ENCODE results near the gene IPO8.

The IPO8 gene

DNA sequence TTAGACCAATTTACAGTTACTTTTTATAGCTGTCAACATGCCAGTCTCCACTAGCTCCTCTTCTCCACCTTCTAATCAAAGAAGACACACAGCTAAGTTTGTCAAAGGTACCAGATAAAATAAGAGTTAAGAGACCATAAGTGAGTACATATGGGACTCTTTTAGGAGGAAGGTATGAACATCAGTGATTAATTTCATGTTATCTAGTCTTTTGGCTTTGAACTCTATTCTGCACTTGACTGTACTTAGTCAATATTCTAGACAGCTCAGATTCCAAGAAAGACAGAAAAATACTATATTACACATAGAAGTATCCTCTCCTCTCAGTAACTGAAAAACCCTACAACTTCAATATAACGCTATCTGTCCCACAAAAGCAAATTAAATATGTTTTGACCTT is 31.0 kb upstream of the IPO8 start:
- TF ChIP-seq, protein P1, sequence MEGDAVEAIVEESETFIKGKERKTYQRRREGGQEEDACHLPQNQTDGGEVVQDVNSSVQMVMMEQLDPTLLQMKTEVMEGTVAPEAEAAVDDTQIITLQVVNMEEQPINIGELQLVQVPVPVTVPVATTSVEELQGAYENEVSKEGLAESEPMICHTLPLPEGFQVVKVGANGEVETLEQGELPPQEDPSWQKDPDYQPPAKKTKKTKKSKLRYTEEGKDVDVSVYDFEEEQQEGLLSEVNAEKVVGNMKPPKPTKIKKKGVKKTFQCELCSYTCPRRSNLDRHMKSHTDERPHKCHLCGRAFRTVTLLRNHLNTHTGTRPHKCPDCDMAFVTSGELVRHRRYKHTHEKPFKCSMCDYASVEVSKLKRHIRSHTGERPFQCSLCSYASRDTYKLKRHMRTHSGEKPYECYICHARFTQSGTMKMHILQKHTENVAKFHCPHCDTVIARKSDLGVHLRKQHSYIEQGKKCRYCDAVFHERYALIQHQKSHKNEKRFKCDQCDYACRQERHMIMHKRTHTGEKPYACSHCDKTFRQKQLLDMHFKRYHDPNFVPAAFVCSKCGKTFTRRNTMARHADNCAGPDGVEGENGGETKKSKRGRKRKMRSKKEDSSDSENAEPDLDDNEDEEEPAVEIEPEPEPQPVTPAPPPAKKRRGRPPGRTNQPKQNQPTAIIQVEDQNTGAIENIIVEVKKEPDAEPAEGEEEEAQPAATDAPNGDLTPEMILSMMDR (IDR thresholded peaks at IDR 0.05; ENCODE audit: low read depth, low read length), result no peak
- no peak for DNase-seq (ENCODE audit: extremely low read depth, low read depth)

DNA sequence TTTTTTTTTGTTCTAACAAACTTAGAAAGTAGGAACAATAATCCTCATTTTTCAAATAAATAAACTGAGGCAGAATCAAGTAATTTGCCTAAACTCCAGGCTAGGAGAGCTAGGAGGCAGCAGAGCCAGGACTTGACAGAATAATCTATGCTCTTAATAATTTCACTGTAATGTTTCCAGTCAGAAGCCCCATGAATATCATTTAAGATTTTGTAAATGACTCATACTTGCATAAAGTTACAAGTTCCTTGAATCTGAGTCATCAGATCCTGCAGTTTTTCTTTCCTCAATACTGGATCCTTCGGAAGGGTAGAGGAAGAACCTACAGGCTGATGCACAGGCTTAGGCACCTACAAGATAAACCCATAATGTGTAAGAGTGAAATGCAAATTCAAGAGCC is 30.1 kb upstream of the IPO8 start:
- DNase-seq (ENCODE audit: extremely low read depth, low read depth), result peak; percentile 31
- TF ChIP-seq, protein P1 (IDR thresholded peaks at IDR 0.05; ENCODE audit: low read depth, low read length), result peak; percentile 9

DNA sequence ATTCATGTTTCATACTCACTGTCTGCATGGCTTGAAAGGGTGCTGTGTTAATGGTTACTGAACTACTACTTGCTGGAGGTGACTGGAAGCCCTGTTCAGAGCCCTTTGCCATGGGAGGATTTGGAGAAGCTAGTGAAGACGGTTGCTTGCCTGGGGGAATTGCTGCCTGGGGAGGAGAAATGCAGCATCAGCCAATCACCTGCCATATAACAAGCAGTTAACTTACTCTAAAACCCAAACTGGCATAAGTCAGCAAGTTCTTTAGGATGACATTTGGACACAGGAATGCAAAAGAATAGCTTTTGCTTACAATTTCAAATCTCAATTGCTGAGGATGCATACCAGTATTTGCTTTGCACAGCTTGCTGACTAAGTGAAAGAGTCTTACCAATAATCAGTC is 23.4 kb upstream of the IPO8 start:
- DNase-seq (ENCODE audit: extremely low read depth, low read depth), result peak; percentile 52
- TF ChIP-seq, protein P1 (IDR thresholded peaks at IDR 0.05; ENCODE audit: low read depth, low read length), result no peak

DNA sequence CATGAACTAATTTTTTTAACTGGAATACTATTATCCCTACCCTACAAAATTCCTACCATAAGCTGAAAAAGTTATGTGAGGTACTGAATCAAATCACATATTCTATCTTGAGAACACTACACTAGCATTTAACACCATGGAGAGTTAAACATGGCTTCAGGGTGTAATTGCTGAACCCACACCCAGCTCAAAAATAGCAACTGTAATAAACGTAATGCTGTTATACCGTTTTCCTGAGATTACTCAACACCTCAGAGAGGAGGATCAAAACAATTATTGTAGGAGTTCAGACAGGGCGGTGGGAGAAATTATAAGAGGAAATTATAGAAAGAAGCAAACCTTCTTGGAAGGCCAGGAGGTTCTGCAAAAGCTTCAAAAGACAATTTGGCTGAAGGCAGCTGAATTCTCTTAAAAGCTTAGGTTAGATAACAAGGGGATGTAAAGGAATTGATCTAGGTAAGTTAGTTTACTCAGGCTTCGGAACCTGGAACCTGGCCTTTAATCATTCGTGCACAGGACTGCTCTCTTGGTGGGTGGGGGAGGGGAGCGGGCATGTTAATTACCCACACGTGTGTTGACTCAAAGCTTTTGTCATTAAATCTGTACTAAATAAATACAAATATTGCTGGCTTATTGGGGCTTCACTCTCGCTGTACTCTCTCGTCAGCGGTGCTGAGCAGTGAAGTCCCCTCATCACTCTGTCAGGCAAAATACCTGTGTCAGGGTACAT is 12.1 kb upstream of the IPO8 start:
- TF ChIP-seq, protein P1 (IDR thresholded peaks at IDR 0.05; ENCODE audit: low read depth, low read length), result no peak
- DNase-seq (ENCODE audit: extremely low read depth, low read depth), result no peak

DNA sequence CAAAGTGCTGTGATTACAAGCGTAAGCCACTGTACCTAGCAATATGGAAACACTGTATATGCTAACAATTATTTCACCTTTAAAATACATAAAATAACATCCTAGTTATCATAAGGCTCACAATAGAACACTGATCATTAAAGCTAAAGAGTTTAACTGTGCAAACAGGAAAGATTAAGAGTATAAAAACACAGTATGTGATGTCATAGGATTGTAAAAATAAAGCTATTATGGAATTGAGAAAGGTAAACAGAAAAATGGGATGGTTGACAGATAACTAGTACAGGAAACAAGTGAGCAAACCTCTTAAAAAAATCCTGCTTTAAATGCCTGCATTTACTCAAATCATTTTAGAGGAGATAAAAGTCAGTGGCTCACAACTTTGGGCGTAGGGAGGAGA is 10.8 kb upstream of the IPO8 start:
- no peak for DNase-seq (ENCODE audit: extremely low read depth, low read depth)
- TF ChIP-seq, protein P1 (IDR thresholded peaks at IDR 0.05; ENCODE audit: low read depth, low read length), result no peak

DNA sequence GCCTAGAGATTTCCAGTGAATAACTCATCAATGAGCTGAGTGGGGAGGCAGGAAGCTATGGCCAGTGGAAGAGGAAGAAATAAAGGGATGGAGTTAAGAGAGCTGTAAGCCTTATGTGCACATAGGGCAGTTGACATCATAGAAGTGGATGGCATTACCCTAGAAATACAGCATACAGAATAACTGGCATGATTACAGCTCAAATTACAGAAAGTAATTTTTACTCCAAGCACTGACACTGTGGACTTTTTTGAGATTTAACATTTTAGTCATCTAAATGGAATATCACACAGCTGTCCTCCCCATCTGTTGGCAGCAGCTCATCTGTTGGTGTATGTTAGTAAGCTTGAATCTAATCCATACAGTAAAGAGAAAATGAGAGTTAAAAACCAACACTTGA is 5.4 kb upstream of the IPO8 start:
- DNase-seq (ENCODE audit: extremely low read depth, low read depth), result no peak
- TF ChIP-seq, protein P1 (IDR thresholded peaks at IDR 0.05; ENCODE audit: low read depth, low read length), result no peak

DNA sequence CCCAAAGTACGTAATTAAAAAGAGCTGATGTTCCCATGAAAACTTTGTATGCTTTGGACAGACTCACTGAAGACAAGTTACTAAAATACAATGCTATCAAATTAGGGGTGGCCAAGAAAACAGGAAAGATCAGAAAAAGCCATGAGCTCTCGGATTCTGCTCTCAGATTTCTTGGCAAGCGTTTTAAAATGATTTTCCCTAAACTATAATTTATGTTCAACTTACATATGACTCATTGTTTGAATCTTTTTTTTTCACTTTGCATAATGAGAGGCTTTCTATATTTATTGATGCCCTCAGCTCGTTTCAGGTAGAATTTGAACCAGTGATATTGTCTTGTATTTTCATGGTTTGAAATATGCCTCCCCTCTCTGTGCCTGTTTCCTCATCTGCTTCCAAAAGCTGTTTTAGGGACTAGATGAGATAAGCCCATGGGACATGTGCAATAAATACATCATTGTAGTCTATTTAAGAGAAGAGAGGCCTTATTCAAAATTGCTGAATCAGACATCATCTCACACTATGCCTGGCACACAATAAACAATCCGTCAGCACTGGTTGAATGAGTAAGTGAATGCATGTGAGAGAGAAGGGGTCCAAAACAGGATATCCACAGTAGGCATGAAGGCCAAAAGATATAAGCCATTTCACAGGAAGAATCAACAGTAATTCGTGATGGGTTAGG is 4.7 kb upstream of the IPO8 start:
- TF ChIP-seq, protein P1 (IDR thresholded peaks at IDR 0.05; ENCODE audit: low read depth, low read length), result no peak
- no peak for DNase-seq (ENCODE audit: extremely low read depth, low read depth)
